ENCODE measurements around the gene UCP2.

UCP2 gene

DNA sequence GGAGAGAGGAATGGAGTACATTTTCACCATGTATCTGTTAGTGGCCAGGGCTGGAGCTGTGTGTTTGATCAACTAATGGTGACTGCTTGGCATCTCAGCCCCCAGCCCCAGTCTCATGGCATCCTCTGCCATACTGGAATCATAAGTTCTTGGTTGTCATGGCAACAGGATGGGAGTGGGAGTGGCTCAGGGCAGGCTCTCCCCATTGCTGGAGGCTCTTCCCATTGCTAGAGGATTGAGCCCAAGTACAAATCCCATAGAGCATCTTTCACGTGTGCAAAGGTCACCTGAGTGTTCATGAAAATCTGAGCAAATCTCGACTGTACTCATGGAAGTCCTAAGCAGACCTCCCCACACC, 16.9 kb downstream of the UCP2 start:
- no peak for DNase-seq (ENCODE audit: low read depth)
- TF ChIP-seq, protein P1, sequence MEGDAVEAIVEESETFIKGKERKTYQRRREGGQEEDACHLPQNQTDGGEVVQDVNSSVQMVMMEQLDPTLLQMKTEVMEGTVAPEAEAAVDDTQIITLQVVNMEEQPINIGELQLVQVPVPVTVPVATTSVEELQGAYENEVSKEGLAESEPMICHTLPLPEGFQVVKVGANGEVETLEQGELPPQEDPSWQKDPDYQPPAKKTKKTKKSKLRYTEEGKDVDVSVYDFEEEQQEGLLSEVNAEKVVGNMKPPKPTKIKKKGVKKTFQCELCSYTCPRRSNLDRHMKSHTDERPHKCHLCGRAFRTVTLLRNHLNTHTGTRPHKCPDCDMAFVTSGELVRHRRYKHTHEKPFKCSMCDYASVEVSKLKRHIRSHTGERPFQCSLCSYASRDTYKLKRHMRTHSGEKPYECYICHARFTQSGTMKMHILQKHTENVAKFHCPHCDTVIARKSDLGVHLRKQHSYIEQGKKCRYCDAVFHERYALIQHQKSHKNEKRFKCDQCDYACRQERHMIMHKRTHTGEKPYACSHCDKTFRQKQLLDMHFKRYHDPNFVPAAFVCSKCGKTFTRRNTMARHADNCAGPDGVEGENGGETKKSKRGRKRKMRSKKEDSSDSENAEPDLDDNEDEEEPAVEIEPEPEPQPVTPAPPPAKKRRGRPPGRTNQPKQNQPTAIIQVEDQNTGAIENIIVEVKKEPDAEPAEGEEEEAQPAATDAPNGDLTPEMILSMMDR (IDR thresholded peaks at IDR 0.05; ENCODE audit: control insufficient read depth, extremely low read depth, insufficient read depth), result no peak
- H3K4me3 ChIP-seq (ENCODE audit: low read depth, low read length), result no peak overlapping the region

DNA sequence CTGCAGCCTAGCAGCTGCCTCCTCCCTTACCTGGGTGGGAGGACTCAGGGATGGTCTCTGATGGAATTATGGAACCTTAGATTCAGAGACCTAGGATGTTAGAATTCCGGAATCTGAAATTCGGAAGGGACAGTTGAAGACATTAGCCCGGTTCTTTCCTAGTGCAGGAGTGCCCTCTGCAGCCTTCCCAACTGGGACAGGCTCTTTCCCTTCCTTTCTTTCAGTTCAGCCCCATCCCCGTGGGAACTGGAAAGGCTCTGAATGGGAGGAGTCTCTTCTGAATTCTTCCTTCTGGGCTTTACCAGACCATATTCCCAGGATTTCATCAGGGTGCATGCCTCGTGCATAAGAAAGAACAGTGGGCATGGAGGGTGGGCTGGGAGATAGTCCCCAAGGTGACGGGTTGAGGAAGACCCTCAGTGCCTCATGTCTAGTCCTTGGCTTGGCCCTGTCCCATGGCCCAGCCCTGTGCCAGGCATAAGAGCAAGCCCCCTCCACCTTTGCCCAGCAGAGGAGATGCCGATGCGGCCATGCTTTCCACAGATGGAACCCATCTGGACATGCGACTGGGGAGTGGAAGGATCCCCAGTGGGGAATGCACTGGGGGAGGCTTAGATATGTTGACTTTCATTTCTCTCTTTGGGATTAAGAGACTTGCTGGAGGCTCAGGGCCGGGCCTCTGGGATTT, 17.4 kb downstream of the UCP2 start:
- H3K4me3 ChIP-seq (ENCODE audit: low read depth, low read length), result no peak overlapping the region
- no peak for DNase-seq (ENCODE audit: low read depth)
- TF ChIP-seq, protein P1 (IDR thresholded peaks at IDR 0.05; ENCODE audit: control insufficient read depth, extremely low read depth, insufficient read depth), result peak; percentile 15; the same call in 1 of the 2 replicates

DNA sequence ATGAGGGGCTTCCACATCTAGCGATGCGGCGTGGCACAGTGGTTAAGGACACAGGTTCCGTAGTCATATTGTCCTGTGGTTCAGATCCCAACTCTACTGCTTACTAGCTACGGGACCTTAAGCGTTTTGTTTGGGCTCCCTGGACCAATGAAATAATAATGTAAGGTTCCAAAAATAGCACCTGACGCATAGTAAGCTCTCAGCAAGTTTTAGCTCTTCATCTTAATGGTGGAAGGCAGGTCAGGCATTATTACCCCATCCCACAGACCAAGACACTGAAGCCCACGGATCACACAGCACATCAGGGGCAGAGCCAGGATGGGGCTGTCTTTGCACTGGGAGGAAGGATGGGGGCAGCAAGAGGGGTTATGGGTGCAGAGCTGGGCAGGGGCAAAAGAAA, 18.8 kb downstream of the UCP2 start:
- TF ChIP-seq, protein P1 (IDR thresholded peaks at IDR 0.05; ENCODE audit: control insufficient read depth, extremely low read depth, insufficient read depth), result no peak
- DNase-seq (ENCODE audit: low read depth), result no peak
- no peak overlapping the region for H3K4me3 ChIP-seq (ENCODE audit: low read depth, low read length)

DNA sequence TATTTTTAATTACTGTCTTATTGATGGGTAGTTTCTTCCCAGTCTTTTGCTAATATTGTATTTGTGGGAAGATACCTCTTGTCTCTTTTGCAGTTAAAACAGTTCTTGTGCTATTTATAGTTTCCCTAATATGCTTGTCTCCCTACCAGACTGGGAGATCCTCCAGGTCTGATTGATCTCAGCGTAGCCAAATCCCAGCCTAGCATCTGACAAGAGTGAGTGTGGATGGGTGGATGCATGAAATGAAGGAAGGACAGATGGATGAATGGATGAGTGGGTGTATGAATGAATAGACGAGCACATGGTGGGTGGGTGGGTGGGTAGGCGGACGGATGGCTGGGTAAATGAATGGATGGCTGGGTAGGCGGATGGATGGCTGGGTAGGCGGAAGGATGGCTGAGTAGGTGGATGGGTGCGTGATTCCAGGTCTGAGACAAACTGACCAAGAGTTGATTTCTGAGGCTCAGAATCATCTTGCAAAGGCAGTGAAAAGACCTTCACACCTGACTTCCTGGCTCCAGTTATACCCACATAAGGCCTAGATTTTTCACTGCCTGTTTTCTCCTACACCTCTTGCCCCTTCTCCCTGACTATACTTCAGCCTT, 20.4 kb downstream of the UCP2 start:
- H3K4me3 ChIP-seq (ENCODE audit: low read depth, low read length), result no peak overlapping the region
- no peak for DNase-seq (ENCODE audit: low read depth)
- TF ChIP-seq, protein P1 (IDR thresholded peaks at IDR 0.05; ENCODE audit: control insufficient read depth, extremely low read depth, insufficient read depth), result no peak

DNA sequence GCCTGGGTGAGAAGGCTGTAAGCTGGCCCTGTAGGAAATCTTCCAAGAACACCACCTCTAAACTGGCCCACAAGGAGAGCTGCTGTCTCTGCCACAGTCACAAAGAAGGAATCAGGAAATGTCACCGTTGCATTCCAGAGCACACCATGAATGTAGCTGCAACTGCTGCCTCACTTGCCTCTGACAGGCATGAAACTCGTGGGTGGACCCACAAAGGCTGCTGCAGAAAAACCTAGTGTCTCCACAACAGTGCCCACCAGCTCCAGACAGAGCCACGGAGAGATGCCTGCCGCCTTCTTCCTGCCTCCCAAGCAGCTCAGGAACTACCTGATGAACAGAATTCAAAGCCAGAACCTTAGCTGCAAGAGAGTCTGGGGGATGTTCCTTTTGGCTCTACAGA, 21.3 kb downstream of the UCP2 start:
- H3K4me3 ChIP-seq (ENCODE audit: low read depth, low read length), result no peak overlapping the region
- DNase-seq (ENCODE audit: low read depth), result no peak
- TF ChIP-seq, protein P1 (IDR thresholded peaks at IDR 0.05; ENCODE audit: control insufficient read depth, extremely low read depth, insufficient read depth), result no peak

DNA sequence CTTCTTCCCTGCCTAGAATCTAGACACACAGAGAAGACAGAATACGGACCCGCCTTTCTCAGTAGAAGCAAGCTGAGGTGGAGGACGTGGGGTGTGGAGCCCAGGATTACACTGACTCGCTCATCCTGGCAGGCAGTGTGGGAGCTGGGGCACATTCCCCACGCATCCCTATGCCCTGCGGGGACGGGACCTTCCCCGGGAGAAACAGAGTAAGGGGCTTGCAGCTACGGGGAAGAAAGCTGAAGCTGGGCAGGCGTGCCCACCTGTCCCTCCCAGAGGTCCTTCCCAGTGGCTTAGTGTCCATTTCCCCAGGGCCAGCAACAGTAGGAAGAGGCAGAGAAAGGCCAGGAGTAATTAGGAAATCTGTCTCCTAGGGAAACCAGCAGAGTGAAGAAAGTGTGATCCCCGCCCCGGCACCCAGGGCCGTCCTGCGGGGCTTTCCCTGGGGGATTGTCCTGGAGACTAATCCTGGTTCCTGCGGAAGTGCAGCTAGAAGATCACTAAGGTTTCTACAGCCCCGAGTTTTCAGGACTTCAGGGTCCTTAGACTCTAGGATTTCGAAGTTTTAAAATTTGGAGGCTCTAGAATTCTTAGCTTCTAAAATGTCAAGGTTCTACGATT, 24.0 kb downstream of the UCP2 start:
- no peak for DNase-seq (ENCODE audit: low read depth)
- TF ChIP-seq, protein P1 (IDR thresholded peaks at IDR 0.05; ENCODE audit: control insufficient read depth, extremely low read depth, insufficient read depth), result no peak

More for the DNA sequence above, 24.0 kb downstream of the UCP2 start:
- H3K4me3 ChIP-seq (ENCODE audit: low read depth, low read length), result no peak overlapping the region

All from LNCaP clone FGC (cell line).